Suprapubic skin (tissue), 4 donors: ENCODE data around the gene RNLS. TPM values are rescaled to one million over a fixed set of nuclear protein-coding genes. Genes with fewer than 3 reads are reported as not detected.
A peak's percentile ranks its signal among the peaks of the same experiment; 100 is the strongest.

Source experiments
- DNase-seq, 2 donors: peaks; one replicate each; pipeline ENCODE4 v3.0.0-alpha.2; 2019; ENCODE audit warnings: low spot score in 2 of 2
- H3K27ac ChIP-seq: fragments of 200-600 bp; sonication (generic); one replicate; pipeline ENCODE4 v1.5.1; 2019
- H3K27me3 ChIP-seq: fragments of 200-600 bp; sonication (generic); one replicate; pipeline ENCODE4 v1.5.1; 2019
- H3K36me3 ChIP-seq: fragments of 200-600 bp; sonication (generic); one replicate; pipeline ENCODE4 v1.5.1; 2019
- H3K4me1 ChIP-seq: fragments of 200-600 bp; sonication (generic); one replicate; pipeline ENCODE4 v1.5.1; 2019
- H3K4me3 ChIP-seq: fragments of 200-600 bp; sonication (generic); one replicate; pipeline ENCODE4 v1.5.1; 2019; ENCODE audit warnings: mild to moderate bottlenecking
- H3K9me3 ChIP-seq: fragments of 200-600 bp; sonication (generic); one replicate; pipeline ENCODE4 v1.5.1; 2019
- CTCF ChIP-seq, 2 donors: fragments of 200-600 bp in 1 of 2; fragments of 450-650 bp in 1 of 2; sonication (generic) in 1 of 2; IDR thresholded peaks; one replicate each; pipeline ENCODE4 v1.5.1; 2016 to 2019; ENCODE audit warnings: antibody characterized with exemption in 2 of 2, mild to moderate bottlenecking in 1 of 2, moderate library complexity in 1 of 2
- EP300 ChIP-seq: sonication (generic); formaldehyde crosslinking; IDR thresholded peaks from one replicate; pipeline ENCODE4 v1.6.1; 2017; ENCODE audit warnings: antibody characterized with exemption
- POLR2A ChIP-seq, 2 donors: fragments of 450-650 bp; IDR thresholded peaks; one replicate each; pipeline ENCODE4 v1.6.1; 2017; ENCODE audit warnings: antibody characterized with exemption in 2 of 2, mild to moderate bottlenecking in 2 of 2, moderate library complexity in 2 of 2
- POLR2AphosphoS5 ChIP-seq, 3 donors: sonication (generic); formaldehyde crosslinking; IDR thresholded peaks; one replicate each; pipeline ENCODE4 v1.6.1; 2017; ENCODE audit warnings: antibody characterized with exemption in 3 of 3
- WGBS: methylation state at CpG from one replicate; pipeline ENCODE4 v1.1.5; 2018; 5-methylcytosine and 5-hydroxymethylcytosine counted together
- total RNA-seq, 4 donors: library from RNA; depleted of rRNA; stranded (reverse); fragments of >200 nt; gene quantifications; one replicate each; pipeline ENCODE4 v1.1.0, GENCODE V29; 2016

RNLS gene
- total RNA-seq, 4 donors from 2014 or later, result 9.8 to 23.7 (median 19.2) TPM

- peaks cover 6% of the 10 kb centered on the region for H3K4me1 ChIP-seq
- H3K9me3 ChIP-seq, result no peaks in the 10 kb centered on the region
- WGBS, result 14% methylated on average over 4 of the region's 4 CpGs
- peak overlapping the region; percentile 87 for H3K27ac ChIP-seq
- no peak for DNase-seq
- H3K27me3 ChIP-seq, result no peaks in the 10 kb centered on the region
- no peaks in the 10 kb centered on the region for H3K36me3 ChIP-seq
- peak overlapping the region; percentile 64 for H3K4me3 ChIP-seq
- TF ChIP-seq POLR2A (IDR thresholded peaks at IDR 0.05) (no peak), POLR2AphosphoS5 (IDR thresholded peaks at IDR 0.05) (no peak), CTCF (IDR thresholded peaks at IDR 0.05) (no peak)
Measured at GRCh38 chr10:88582411-88582805, 710 bp downstream of the RNLS start.

GRCh38 chr10:88565072-88565471, 18.0 kb downstream of the RNLS start:
- no peak overlapping the region for H3K27ac ChIP-seq
- DNase-seq, result no peak
- 3% methylated on average over 1 of the region's 1 CpG for WGBS
- H3K4me1 ChIP-seq, result no peaks in the 10 kb centered on the region
- no peak for TF ChIP-seq EP300
- H3K4me3 ChIP-seq, result no peak overlapping the region
- no peaks in the 10 kb centered on the region for H3K27me3 ChIP-seq
- no peaks in the 10 kb centered on the region for H3K9me3 ChIP-seq
- H3K36me3 ChIP-seq, result no peaks in the 10 kb centered on the region

- H3K4me1 ChIP-seq, result no peaks in the 10 kb centered on the region
- no peak overlapping the region for H3K4me3 ChIP-seq
- no peaks in the 10 kb centered on the region for H3K36me3 ChIP-seq
- 94% methylated on average over 1 of the region's 1 CpG for WGBS
- H3K27ac ChIP-seq, result no peak overlapping the region
- no peaks in the 10 kb centered on the region for H3K27me3 ChIP-seq
- no peak for DNase-seq
- H3K9me3 ChIP-seq, result no peaks in the 10 kb centered on the region
- no peak for TF ChIP-seq CTCF (IDR thresholded peaks at IDR 0.05)
- TF ChIP-seq EP300, result no peak
- no peak for TF ChIP-seq POLR2A (IDR thresholded peaks at IDR 0.05)
- no peak for TF ChIP-seq POLR2AphosphoS5 (IDR thresholded peaks at IDR 0.05)
Measured at GRCh38 chr10:88562152-88562551, 21.0 kb downstream of the RNLS start.

GRCh38 chr10:88557658-88558057, 25.5 kb downstream of the RNLS start:
- 53% methylated on average over 2 of the region's 2 CpGs for WGBS
- no peak overlapping the region for H3K27ac ChIP-seq
- H3K4me3 ChIP-seq, result no peak overlapping the region
- H3K27me3 ChIP-seq, result no peaks in the 10 kb centered on the region
- H3K4me1 ChIP-seq, result no peaks in the 10 kb centered on the region
- no peaks in the 10 kb centered on the region for H3K36me3 ChIP-seq
- H3K9me3 ChIP-seq, result no peaks in the 10 kb centered on the region
- no peak for DNase-seq
- TF ChIP-seq CTCF (IDR thresholded peaks at IDR 0.05) (no peak), POLR2A (IDR thresholded peaks at IDR 0.05) (no peak), EP300 (no peak), POLR2AphosphoS5 (IDR thresholded peaks at IDR 0.05) (no peak)

GRCh38 chr10:88557256-88557655, 25.9 kb downstream of the RNLS start:
- Histone ChIP-seq H3K9me3 (no peaks in the 10 kb centered on the region), H3K27ac (no peak overlapping the region), H3K4me1 (no peaks in the 10 kb centered on the region), H3K4me3 (no peak overlapping the region), H3K27me3 (no peaks in the 10 kb centered on the region), H3K36me3 (no peaks in the 10 kb centered on the region)
- 63% methylated on average over 1 of the region's 1 CpG for WGBS
- DNase-seq, result no peak
- TF ChIP-seq POLR2A (IDR thresholded peaks at IDR 0.05) (no peak), CTCF (IDR thresholded peaks at IDR 0.05) (no peak), EP300 (no peak), POLR2AphosphoS5 (IDR thresholded peaks at IDR 0.05) (no peak)

- Histone ChIP-seq H3K9me3 (no peaks in the 10 kb centered on the region), H3K4me3 (no peak overlapping the region), H3K4me1 (no peaks in the 10 kb centered on the region), H3K36me3 (no peaks in the 10 kb centered on the region), H3K27me3 (no peaks in the 10 kb centered on the region), H3K27ac (no peak overlapping the region)
- TF ChIP-seq POLR2A (IDR thresholded peaks at IDR 0.05) (no peak), EP300 (no peak), CTCF (IDR thresholded peaks at IDR 0.05) (no peak), POLR2AphosphoS5 (IDR thresholded peaks at IDR 0.05) (no peak)
- DNase-seq, result no peak
- WGBS, result 87% methylated on average over 7 of the region's 7 CpGs
Measured at GRCh38 chr10:88555190-88555908, 27.8 kb downstream of the RNLS start.
